Testis (tissue), 2 donors: ENCODE measurements around the gene LRIG1.

Experiments
- CTCF ChIP-seq, 3 experiments: fragments of 450-650 bp in 2 of 3; fragments of 200-600 bp in 1 of 3; sonication (generic) in 1 of 3; IDR thresholded peaks; one replicate each; pipeline ENCODE4 v1.5.1; 2016 to 2019; ENCODE audit warnings: antibody characterized with exemption in 3 of 3, mild to moderate bottlenecking in 2 of 3, moderate library complexity in 1 of 3
- POLR2A ChIP-seq: fragments of 450-650 bp; IDR thresholded peaks from one replicate; pipeline ENCODE4 v1.6.1; 2017; ENCODE audit warnings: antibody characterized with exemption, mild to moderate bottlenecking, moderate library complexity

DNA sequence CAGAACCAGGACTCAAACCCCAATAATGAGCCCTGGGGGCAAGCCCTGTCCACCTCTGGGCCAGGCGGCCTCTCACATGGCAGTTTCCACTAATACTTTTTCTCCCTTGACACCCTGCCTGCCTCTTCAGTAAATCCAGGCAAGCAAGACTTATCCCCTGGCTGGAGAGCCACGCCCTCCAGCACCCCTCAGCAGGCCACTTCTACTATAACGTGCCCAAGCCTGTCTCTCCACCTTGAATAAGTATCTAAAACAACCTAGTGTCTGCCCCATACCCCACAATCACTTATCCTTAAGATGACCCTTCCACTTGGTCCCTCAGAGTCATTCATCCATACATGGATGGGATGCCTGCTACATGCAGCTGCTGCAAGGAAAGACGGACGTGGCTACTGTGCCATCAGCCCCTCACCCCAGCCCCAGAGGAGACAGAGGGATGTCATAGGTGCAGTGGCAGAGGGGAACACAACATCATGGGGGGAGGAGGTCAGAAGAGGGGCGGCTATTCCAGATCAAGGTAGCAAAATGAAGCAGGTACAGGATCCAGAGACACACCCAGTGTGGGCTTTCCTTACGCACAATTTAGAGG, 63.4 kb downstream of the LRIG1 start:
- TF ChIP-seq POLR2A (no peak), CTCF (IDR thresholded peaks at IDR 0.05) (no peak)
